Measurements from ENCODE around the gene ARL2BP. TPM values are rescaled to one million over a fixed set of nuclear protein-coding genes. Genes with fewer than 3 reads are reported as not detected.
A peak's percentile ranks its signal among the peaks of the same experiment; 100 is the strongest.

The ARL2BP gene
- total RNA-seq, 1 donor from 2014 or later = 46.7 TPM

DNA sequence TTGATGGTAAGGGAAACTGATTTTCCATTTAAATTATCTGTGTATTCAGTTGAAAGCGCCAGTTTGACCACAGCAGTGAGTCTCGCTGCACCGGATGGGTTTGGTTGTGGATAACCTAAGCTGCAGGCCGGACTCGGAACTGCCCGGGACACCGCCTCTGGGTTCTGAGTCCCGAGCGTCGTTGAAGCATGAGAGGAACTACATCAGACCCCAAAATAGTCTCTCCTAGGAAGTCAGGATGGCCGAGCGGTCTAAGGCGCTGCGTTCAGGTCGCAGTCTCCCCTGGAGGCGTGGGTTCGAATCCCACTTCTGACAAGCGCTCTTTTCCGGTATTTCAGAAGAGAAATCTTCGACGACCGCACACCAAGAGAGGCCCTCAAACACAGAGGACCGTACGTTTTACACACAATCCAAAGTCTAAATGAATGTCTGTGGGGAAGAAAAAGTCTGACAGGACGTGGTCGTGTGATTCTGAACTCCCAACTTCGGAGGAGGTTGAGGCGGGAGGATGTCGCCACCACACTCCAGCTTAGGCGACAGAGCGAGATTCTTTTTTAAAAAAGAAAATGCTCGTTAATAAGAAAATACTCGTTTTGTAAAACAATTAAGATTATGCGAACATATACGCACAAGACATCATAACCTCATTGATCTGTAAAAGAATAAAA is 54.8 kb downstream of the ARL2BP start:
- H3K4me1 Mint-ChIP-seq (ENCODE audit: unreplicated experiment) = no peaks in the 10 kb centered on the region

DNA sequence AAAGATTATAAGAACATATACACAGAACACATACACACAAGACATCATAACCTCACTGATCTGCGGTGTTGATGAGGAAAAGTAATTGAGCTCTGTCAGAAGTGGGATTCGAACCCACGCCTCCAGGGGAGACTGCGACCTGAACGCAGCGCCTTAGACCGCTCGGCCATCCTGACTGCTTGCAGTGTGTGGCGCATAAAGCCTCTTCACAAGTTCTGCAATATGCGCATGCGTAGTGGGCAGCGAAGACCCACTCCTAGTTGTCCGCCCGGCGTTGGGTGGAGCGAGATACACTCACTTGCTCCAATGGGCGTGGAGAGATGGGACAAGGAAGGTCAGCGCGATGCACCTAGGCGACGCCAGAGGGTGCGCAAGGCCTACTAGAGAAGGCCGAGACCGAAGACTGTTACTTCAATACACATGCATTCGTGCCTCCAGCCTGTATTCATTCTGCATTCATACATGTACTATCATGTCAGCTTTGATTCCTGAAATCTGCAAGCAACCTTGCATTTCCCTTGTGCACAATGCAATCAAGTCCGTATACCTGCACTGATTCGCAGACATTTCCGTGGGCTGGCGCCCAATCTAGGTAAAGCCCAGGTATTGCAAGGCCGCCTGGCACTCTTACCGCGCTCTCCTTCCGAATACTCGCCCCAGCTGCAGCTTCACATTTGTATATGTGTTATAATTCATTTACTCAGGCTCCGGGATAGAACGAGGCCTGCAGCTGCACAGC is 55.5 kb downstream of the ARL2BP start:
- no peaks in the 10 kb centered on the region for H3K9me3 Mint-ChIP-seq (ENCODE audit: unreplicated experiment)
- no peak overlapping the region for H3K27ac Mint-ChIP-seq (ENCODE audit: unreplicated experiment)
- no peaks in the 10 kb centered on the region for H3K36me3 Mint-ChIP-seq (ENCODE audit: low read depth, unreplicated experiment)
- no peaks in the 10 kb centered on the region for H3K4me1 Mint-ChIP-seq (ENCODE audit: unreplicated experiment)
- peak; percentile 99 for DNase-seq (ENCODE audit: low spot score)
- TF ChIP-seq, protein P1, sequence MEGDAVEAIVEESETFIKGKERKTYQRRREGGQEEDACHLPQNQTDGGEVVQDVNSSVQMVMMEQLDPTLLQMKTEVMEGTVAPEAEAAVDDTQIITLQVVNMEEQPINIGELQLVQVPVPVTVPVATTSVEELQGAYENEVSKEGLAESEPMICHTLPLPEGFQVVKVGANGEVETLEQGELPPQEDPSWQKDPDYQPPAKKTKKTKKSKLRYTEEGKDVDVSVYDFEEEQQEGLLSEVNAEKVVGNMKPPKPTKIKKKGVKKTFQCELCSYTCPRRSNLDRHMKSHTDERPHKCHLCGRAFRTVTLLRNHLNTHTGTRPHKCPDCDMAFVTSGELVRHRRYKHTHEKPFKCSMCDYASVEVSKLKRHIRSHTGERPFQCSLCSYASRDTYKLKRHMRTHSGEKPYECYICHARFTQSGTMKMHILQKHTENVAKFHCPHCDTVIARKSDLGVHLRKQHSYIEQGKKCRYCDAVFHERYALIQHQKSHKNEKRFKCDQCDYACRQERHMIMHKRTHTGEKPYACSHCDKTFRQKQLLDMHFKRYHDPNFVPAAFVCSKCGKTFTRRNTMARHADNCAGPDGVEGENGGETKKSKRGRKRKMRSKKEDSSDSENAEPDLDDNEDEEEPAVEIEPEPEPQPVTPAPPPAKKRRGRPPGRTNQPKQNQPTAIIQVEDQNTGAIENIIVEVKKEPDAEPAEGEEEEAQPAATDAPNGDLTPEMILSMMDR (IDR thresholded peaks at IDR 0.05; ENCODE audit: unreplicated experiment) = peak; percentile 51
- no peak overlapping the region for H3K4me3 Mint-ChIP-seq (ENCODE audit: unreplicated experiment)
- H3K27me3 Mint-ChIP-seq (ENCODE audit: unreplicated experiment) = peaks cover 9% of the 10 kb centered on the region

More for the DNA sequence above, 54.8 kb downstream of the ARL2BP start:
- no peak overlapping the region for H3K4me3 Mint-ChIP-seq (ENCODE audit: unreplicated experiment)
- H3K27ac Mint-ChIP-seq (ENCODE audit: unreplicated experiment) = no peak overlapping the region
- peak; percentile 84 for DNase-seq (ENCODE audit: low spot score)
- peaks cover 9% of the 10 kb centered on the region for H3K27me3 Mint-ChIP-seq (ENCODE audit: unreplicated experiment)
- H3K36me3 Mint-ChIP-seq (ENCODE audit: low read depth, unreplicated experiment) = no peaks in the 10 kb centered on the region
- TF ChIP-seq, protein P1 (IDR thresholded peaks at IDR 0.05; ENCODE audit: unreplicated experiment) = peak; percentile 37
- H3K9me3 Mint-ChIP-seq (ENCODE audit: unreplicated experiment) = no peaks in the 10 kb centered on the region

DNA sequence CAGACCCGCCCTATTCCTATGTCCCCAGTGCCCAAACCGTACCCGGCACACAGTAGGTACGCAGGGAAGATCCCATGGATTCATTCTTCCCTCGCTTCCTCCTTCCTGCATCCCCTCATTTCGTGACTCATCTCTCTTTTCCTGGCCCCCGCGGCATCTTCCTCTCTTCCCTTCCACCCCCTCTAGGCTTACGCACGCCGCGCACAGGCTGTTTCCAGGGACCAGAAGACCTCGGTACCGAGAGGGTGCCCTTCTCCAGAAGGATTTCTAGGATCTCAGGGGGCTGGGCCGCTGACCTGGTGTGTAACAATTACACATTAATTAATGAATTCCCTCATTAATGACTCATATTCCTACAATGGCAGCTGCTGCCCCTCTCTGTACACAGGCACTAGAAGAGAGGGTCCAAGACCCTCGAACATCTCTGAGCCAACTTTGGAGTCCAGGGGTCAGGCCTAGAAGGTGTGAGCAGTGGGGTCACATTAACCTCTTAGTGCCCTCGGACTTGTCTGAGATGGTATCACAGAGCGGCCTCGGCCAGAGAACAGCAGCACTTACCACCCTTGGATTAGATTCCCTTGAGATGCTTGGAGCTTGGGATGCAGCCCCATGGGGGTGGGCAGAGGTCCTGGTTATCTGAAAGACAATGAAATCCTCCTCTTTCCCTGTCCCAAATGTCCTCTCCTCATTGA is 56.2 kb downstream of the ARL2BP start:
- Mint-ChIP-seq H3K4me3 (ENCODE audit: unreplicated experiment) (no peak overlapping the region), H3K27me3 (ENCODE audit: unreplicated experiment) (peaks cover 9% of the 10 kb centered on the region), H3K27ac (ENCODE audit: unreplicated experiment) (no peak overlapping the region), H3K9me3 (ENCODE audit: unreplicated experiment) (no peaks in the 10 kb centered on the region), H3K4me1 (ENCODE audit: unreplicated experiment) (no peaks in the 10 kb centered on the region), H3K36me3 (ENCODE audit: low read depth, unreplicated experiment) (no peaks in the 10 kb centered on the region)
- DNase-seq (ENCODE audit: low spot score) = no peak
- TF ChIP-seq, protein P1 (IDR thresholded peaks at IDR 0.05; ENCODE audit: unreplicated experiment) = no peak

Other genes with a start within 250 kb of the ARL2BP start
- 145 TPM for gene CPNE2, start 152.7 kb upstream of the ARL2BP start, total RNA-seq (ENCODE audit: unreplicated experiment)
- 84.8 TPM for gene PSME3IP1, start 59.2 kb upstream of the ARL2BP start, total RNA-seq (ENCODE audit: unreplicated experiment)
- gene RSPRY1, start 58.9 kb upstream of the ARL2BP start, total RNA-seq (ENCODE audit: unreplicated experiment) = 63.0 TPM
- 3.3 TPM for gene PLLP, start 39.4 kb downstream of the ARL2BP start, total RNA-seq (ENCODE audit: unreplicated experiment)
- gene CCL22, start 113.5 kb downstream of the ARL2BP start, total RNA-seq (ENCODE audit: unreplicated experiment) = not detected
- 9.2 TPM for gene CX3CL1, start 127.2 kb downstream of the ARL2BP start, total RNA-seq (ENCODE audit: unreplicated experiment)
- gene CCL17, start 159.5 kb downstream of the ARL2BP start, total RNA-seq (ENCODE audit: unreplicated experiment) = not detected
- 82.6 TPM for gene CIAPIN1, start 202.1 kb downstream of the ARL2BP start, total RNA-seq (ENCODE audit: unreplicated experiment)
- 23.1 TPM for gene COQ9, start 202.2 kb downstream of the ARL2BP start, total RNA-seq (ENCODE audit: unreplicated experiment)
- 52.1 TPM for gene POLR2C, start 217.4 kb downstream of the ARL2BP start, total RNA-seq (ENCODE audit: unreplicated experiment)
- gene DOK4, start 241.2 kb downstream of the ARL2BP start, total RNA-seq (ENCODE audit: unreplicated experiment) = 69.4 TPM